GM21447 (cell line): Measurements from ENCODE around the gene AP2A2.
A peak's percentile ranks its signal among the peaks of the same experiment; 100 is the strongest.

Experiments used
- ATAC-seq: cut with Tn5 transposase; IDR thresholded peaks from one replicate; pipeline ENCODE4 v1.9.1; 2021; ENCODE audit not compliant: unreplicated experiment

AP2A2 gene

GRCh38 chr11:925496-926301, at the start of gene AP2A2:
TSS of gene AP2A2 (plus strand) at chr11:925870. CDS start at chr11:926022, 152 bp downstream.
- ATAC-seq, result peak; percentile 47

- no peak for ATAC-seq
These were observed 49.1 kb upstream of the AP2A2 start for GRCh38 chr11:876545-876944.

- ATAC-seq, result no peak
These were observed 48.1 kb upstream of the AP2A2 start for GRCh38 chr11:877565-877964.

- no peak for ATAC-seq
These were observed 45.2 kb upstream of the AP2A2 start for GRCh38 chr11:880447-880846.

GRCh38 chr11:882596-882995, 43.1 kb upstream of the AP2A2 start:
- ATAC-seq, result no peak

- no peak for ATAC-seq
These were observed 42.1 kb upstream of the AP2A2 start for GRCh38 chr11:883527-883926.

GRCh38 chr11:884578-885070, 41.0 kb upstream of the AP2A2 start:
- no peak for ATAC-seq

- no peak for ATAC-seq
These were observed 39.1 kb upstream of the AP2A2 start for GRCh38 chr11:886568-886967.

GRCh38 chr11:887589-887988, 38.1 kb upstream of the AP2A2 start:
- no peak for ATAC-seq

- no peak for ATAC-seq
These were observed 37.1 kb upstream of the AP2A2 start for GRCh38 chr11:888310-889212.

- ATAC-seq, result no peak
These were observed 36.4 kb upstream of the AP2A2 start for GRCh38 chr11:889257-889656.

GRCh38 chr11:889687-890475, 35.8 kb upstream of the AP2A2 start:
- ATAC-seq, result no peak

GRCh38 chr11:890794-891540, 34.7 kb upstream of the AP2A2 start:
- no peak for ATAC-seq

GRCh38 chr11:893008-893654, 32.5 kb upstream of the AP2A2 start:
- no peak for ATAC-seq

GRCh38 chr11:894575-895201, 31.0 kb upstream of the AP2A2 start:
- no peak for ATAC-seq

- ATAC-seq, result no peak
These were observed 30.1 kb upstream of the AP2A2 start for GRCh38 chr11:895331-896110.

- no peak for ATAC-seq
These were observed 28.2 kb upstream of the AP2A2 start for GRCh38 chr11:897253-898142.

- no peak for ATAC-seq
These were observed 27.5 kb upstream of the AP2A2 start for GRCh38 chr11:898143-898511.
